ENCODE results near the gene RGPD4.
"Not testable (repeated sequence)": the region's sequence is repeated elsewhere in the genome, so short reads cannot be mapped to it uniquely, and the experiment has no call there.

Gene RGPD4

DNA sequence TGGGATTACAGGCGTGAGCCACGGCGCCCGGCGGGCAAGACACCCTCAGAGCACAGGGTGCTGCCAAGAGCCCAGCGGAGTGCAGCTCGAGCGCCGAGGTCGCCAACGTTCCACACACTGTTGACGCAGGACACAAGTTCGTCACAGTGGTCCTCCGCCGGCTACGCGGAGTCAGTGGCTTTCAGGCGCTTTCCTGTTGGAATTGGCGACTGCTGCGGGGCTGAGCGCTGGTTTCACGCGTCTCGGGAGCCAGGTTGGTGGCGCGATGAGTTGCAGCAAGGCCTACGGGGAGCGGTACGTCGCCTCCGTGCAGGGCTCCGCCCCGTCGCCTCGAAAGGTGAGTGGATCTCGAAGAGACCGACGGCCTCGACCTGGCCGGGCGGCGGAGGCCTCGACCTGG is at the start of gene RGPD4:
Gene RGPD4, plus strand, starts transcription at position 144 of the 400 bp plus-strand sequence. Its CDS starts 122 bp downstream, at position 266.
- not testable (repeated sequence) for DNase-seq

DNA sequence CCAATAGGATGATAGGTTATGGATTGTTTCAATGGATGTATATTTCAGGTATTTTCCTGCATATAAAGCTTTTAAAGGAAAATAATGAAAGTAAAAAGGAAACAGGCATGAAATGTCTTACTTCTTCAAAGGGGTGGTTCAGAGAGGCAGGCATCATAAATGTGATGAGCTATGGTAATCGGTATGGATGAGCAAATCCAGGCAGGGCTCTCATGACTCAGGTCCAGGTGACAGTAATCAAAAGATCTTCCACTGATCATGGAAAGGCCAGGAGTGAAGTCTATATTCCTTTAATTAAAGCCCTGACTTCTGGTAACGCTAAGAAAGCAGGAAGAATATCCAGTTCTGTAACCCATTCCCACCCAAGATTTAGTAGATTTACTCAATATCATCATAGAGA is 48.7 kb upstream of the RGPD4 start:
- DNase-seq: no peak

DNA sequence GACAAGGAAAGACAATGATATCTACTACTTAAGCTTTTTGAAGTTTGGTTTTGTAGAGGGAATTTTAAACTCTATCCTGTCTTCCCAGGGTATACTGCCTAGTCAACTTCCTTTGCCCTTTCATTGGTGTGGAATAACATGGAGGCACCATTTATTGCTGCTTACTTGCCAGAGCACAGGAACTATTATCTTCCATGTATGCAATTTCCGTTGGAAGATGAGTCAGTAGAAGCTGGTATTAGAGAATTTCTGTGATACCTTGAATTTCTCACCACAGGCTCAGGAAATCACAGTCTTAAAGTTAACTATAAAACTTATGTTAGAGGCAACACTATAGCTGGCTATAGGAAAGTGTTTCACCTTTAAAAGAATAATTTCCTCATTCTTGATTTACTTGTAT is 40.9 kb upstream of the RGPD4 start:
- no peak for DNase-seq

DNA sequence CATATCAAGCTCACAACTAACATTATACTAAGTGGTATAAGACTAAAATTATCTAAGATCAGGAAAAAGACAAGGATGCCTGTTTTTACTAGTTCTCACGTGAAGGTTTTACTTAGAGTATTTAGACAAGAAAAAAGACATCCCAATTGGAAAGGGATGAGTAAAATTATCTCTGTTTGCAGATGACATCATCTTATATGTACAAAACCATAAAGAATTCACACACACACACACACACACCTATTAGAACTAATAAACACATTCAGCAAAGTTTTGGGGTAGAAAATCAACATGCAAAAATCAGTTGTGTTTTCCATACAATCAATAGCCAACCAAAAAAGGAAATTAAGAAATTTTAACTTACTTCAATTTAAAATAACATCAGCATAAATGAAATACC is 35.9 kb upstream of the RGPD4 start:
- no peak for DNase-seq

DNA sequence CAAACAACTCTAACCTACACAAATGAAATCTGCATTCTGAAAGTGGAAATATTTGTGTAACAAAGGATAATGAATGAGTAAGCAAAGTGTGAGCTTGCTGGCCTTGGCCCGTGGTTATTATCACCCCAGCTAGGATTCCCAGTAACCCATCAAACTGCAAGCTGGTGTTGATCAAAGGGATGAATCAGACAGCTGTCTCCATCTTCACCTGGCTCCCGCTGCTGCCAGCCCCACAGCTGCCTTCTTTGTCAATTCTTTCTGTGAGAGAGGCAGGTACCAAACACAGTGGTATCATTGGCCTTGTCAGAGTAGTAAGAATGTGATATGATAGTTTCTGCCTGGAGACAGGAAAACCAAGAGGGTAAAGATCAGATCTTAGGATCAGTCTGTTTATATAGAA is 25.2 kb upstream of the RGPD4 start:
- DNase-seq: no peak

DNA sequence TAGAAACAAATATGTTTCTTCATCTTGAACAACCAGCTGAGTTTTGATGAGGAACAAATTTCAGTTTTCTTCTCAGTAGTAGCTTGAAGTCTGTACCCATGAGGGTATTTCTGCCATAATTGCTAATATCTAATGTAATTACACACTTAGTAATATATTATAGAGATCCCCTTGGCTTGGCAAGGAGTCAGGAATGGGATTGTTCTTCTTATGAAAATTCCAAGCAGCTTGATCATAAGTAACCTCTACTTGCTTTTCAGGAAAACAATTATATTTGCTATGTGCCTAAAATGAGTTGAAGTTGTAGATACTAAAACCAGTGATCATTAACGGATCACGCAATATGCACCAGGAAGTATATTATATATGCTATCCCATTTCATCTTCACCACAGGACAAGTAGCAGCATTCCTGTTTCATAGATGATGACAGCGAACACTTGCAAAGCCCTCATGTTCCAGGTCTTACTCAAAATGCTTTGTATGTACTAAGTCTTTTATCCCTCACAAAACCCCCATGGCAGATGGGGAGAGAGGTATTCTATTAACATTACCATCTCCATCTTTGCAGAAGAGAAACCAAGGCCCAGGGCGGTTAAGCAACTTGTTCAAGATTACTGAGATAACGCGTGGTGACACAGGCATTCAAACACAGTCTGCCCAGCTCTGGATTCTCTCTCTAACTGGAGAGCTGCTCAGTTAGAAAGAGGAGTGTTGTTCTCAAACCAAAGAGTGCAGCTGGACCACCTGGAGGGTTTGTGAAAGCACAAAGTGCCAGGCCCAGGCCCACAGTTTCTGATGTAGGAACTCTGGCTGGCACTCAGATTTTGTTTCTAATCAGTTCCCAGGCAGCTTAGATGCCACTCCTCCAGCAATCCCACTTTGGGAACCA is 21.8 kb upstream of the RGPD4 start:
- DNase-seq: no peak

DNA sequence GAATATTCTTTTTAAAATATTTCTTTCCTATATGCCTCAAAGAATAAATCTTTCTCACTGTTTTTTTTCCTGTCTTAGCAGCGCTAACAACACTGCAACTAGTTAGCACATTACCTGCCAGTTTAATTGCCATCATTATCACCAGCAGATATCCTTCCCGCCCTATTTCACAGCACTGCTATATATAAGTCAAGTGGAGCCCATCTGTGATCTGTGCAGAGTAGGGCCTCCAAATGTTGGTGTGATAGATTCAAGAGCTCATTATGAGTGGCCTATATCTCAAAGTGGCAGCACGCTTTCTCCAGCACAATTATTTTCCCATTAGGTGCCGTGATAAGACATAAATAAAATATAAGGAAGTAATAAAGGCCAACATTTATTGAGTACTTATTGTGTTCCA is 19.8 kb upstream of the RGPD4 start:
- DNase-seq: no peak

DNA sequence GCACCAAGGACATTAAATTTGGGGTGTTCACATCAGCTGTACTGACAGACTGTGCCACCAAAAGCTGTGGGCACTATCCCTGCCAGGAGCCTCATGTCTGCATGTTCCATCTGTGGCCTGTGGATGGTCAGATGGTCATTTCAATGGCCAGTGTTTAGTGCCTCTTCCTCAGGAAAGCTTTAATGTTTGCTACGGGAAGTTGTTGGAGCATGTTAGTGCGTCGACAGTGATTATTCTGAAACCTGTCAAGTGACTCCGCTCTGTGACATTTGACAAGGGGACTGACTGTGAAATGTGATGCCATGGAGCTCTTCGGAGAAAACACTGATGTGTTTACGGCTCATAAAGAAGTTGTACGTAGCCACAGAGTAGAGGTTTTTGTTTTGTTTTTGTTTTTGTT is 18.7 kb upstream of the RGPD4 start:
- DNase-seq: no peak

DNA sequence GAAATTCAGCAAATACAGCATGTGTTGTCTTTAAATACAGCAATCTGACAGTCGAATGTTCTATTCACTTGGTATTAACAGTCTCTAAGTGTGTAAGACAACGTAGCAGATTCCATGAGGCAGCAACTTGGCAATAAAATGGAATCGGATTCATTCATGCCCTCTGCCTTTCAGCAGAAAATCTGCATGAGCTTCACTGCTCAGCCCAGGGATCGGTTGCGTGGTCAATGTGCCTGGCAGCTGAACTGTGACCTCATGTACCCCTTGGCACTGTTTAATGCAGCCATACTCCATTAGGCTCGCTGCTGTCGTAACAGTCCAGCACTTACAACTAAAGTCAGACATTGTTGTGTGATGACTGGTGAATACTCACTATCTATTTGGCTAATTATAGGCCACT is 17.7 kb upstream of the RGPD4 start:
- no peak for DNase-seq

DNA sequence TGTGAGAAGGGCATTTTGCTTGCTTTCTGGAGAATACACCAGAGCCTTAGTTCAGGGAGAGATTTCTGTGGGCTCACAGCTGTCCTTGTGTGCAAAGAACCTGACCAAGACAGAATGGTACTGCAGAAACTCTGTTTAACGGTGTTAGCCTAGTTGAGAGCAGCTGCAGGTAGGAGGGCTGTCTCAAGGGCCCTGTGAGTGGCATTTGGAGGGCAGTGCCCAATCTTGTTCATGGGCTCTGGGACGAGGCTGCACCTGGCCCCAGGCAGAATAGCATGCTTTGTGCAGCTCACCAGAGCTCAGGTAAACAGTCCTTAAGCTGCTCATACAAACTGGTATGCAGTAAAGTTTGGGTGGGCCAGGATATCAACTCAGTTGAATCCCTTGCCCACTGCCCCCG is 16.9 kb upstream of the RGPD4 start:
- DNase-seq: no peak

DNA sequence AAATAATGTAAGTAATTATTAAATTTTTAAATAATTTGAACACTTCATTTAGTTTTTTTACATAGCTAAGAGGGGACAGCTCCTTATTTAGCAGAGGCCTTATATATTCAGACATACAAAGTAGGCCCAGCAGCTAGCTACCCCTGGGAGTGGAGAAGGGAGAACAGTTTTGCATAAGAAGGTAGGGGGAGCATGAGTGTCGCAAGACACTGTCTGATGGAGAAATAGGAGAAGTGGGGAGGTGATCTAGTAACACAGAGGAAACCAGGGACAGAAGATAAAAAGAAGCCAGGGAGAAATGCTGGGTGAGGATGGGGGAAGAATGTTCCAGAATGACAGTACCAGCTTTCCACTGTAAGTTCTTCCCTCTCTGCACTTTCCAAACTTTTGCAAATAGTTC is 16.0 kb upstream of the RGPD4 start:
- DNase-seq: no peak

DNA sequence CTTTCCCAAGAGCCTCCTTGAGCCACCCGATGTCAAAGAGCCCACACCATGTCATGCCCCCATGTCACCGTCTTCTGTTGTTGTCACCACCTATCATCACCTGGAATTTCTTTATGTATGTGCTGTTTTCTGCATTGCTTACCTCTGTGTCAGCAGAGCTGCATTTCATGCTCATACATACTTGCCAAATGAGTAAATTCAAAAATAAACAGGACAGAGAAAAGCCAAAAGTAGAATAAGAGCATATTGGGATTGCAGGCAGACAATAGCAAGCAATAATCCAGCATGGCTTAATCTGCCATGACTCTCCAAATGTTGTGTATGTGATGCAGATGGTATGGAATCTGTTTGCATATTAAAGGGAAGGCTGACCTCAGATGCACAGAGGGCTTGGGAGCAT is 15.3 kb upstream of the RGPD4 start:
- no peak for DNase-seq

DNA sequence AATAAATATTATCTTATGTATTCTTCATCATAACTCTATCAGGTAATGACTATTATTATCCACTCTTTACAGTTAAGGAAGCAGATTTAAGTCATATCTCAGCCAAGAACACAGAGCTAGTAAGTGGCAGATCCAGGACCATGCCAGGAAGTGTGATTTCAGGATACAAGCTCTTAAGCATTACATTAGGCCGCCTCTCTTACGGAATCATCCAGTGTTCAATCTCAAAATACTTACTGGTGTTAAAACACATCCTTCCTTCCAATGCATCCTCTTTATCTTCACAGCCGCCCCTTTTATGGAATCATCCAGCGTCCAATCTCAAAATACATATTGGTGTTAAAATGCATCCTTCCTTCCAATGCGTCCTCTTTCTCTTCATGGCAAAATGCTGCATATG is 14.7 kb upstream of the RGPD4 start:
- DNase-seq: no peak

DNA sequence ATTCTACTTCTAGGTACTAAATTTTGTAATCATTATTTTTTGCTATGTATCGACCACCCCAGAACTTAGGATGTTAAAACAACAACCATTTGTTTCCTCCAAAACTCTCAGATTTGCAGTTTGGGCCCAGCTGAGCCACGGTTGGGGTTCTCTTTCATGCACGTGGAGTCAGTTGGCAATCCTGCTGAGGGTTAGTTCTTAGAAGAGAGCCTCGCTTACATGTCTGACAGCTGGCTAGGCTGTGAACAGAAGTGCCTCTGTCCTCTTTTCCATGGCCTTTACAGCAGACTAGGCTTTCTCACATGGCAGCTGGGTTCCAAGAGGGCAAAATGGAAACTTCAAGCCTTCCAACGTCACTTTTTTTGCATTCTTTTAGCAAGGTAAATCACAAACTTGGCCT is 9.3 kb upstream of the RGPD4 start:
- DNase-seq: no peak

DNA sequence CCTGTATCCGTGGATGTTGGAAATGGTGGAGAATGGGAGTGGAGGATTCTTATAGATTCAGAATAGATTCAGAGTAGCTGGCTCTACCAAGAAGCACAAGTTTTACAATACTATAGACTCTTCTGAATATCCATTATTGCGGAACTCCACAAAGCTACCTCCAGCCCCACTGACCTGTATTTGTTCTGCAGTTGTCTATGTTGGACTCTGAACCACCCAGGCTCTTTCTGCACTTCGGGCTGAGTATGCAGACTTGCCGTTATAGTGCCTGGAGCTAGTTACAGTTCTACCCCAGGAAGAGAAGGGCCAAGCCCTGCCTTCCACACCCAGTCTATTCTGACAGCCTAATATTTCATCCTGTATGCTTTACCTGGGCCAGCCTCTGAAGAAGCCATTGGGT is 4.4 kb upstream of the RGPD4 start:
- no peak for DNase-seq

DNA sequence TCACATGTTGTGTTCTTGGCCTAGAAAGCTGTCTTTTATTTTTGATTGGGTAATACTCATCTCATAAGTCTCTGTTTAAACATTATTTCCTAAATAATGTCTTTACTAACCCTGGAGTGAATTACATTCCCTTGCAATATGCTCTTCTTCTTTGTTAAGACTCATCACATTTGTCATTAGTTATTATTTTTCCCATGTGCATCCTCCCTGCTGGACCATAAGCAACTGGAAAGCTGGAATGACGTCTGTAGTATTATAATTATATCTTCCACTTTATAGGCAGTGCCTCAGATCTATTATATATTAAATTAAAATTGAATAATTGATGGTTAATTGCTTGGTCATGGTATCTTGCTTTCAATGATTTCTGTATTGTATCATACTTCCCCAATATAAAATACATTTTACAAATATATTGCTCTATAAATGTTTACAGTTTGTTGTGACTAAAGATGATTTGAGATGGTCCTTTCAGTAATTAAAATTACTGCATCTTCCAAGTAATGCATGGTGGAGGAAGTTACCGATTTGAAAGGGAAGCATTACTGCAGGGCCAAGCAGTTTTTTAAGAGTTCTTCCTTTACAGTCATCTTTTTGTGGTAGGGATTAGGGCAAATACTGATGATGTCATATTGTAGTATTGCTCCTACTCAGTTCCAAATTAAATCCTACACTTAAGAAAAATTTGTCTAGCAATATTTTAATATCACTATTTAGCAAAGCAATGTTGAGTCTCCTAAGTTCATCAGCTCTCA is 2.1 kb upstream of the RGPD4 start:
- DNase-seq: no peak

DNA sequence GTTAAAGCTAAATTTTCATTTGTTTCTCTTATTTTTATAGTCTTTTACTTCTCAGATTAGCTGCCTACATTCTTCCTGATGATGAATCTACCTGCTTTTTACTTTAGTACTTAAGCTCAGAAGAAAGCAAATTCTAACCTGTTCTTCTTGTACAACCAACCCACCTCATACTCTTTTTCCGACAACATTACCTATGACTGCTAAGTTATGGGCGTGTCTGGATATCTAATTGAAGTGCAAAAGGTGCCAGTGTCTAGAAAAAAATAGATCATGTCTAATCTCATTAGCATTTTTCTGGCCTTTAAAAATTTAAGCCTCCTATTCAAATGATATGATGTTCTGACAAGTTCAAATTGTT is 1.5 kb upstream of the RGPD4 start:
- DNase-seq: no peak

DNA sequence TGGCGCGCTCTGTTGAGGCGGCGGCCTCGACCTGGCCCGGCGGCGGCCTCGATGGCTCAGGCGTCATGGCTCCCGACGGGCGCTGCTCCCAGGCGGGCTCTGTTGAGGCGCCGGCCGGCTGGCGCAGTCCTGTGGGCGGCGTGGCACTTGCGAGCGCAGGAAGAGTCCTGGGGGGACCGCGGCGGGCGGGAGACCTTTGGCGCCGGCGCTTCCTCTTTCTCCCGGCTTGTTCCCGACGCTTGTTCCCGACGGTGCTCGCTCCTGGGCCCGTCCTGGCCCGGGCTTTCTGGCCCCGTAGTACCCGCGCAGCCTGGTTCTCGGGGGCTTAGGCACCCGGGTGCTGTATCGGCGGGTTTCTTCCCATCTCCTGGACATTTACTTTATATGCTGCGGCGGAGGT is 2.8 kb downstream of the RGPD4 start:
- DNase-seq: not testable (repeated sequence)

DNA sequence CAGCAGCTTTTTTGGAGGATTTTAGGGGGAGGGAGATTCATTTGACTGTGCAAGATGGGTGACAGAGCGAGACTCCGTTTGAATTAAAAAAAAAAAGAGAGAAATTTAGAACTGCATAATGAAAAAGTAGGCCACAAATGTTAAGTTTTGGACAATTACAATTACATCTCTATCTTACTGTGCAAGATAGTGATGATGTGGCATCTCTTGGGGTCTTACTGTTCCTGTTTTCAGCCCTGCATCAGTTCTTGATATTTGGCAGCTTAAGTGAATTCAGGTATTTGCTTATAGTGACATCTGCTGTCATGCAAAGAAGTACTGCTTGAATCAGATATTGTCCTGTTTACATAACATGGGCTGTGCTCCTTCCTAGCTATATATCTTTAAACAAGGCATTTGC is 6.5 kb downstream of the RGPD4 start:
- not testable (repeated sequence) for DNase-seq

DNA sequence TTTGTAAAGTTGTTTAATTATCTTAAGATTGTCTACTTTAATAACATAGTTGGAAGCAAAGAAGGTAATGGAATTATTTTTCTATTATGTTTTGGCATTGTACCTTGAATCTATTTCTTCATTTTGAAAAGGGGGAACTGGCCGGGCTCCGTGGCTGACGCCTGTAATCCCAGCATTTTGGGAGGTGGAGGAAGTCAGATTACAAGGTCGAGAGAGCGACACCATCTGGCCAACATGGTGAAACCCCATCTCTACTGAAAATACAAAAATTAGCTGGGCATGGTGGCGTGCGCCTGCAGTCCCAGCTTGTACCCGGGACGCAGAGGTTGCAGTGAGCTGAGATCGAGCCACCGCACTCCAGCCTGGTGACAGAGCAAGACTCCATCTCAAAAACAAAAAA is 6.9 kb downstream of the RGPD4 start:
- DNase-seq: not testable (repeated sequence)

DNA sequence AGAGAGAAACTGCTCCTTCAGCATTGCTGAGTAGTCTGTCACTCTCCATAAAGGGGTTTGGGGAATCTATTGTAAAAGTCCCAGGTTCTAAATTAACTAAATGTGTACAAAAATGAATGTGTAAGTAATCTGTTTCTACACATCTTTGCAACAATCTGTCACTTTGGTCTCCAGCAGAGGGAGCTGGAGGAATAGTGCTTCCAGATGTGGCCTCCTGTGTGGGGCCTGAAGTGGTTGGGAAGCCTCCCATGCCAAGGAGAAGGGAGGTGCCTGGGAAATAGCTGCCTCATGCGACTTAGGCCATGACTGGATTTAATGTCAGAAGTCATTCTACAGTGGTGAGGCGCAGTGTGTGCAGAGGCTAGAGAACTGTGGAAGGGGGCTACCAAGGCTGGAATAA is 89.4 kb downstream of the RGPD4 start:
- not testable (repeated sequence) for DNase-seq

DNA sequence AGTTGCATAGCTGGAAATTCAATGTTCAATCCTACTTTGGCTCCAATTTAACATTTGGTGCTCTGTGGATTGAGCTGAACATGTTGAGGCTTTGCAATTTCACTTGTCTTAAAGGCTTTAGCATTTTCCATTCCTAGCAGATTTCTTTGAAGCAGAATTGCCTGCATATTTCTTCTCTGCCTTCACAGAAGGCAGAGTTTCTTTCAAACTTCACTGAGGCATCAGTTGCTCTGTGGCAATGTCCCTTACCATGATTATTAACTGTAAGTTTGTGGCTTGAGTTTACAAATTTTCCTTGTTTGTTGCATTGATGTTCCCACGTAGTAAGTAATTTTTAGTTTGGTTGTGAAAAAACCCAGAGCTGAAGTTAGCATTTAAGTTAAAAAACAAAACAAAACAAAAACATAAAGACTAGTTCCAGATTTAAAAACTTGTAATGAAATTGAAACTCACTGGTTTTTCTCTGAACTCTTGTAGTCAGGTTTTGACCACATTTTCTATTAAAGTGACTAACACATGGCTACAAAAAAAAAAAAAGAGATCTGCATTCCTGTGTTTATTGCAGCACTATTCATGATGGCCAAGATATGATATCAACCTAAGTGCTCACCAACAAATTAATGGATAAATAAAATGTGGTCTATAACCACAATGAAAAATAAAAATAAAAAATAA is 90.1 kb downstream of the RGPD4 start:
- not testable (repeated sequence) for DNase-seq

DNA sequence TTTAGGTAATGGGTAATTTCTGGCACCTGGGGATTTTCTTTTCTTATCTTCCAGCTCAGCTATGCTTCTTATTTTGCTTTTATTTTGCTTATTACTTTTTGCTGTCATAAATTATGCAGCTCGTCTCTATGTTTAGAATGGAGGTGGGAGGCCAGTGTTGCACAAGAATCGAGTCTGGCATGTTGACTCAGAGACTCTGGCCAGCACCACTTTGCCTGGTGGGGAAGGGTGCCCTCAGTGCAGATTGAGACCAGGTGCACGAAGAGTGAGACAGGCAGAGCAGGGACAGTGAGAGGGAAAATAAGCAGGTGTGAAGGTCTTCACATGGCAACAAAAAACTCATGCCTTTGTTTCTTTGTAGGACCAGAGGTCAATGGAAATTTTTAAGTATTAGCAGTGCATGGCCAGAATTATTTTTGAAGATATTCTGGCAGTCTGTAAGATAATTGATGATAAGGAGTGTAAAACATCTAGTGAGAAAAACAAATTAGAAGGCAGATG is 100.4 kb downstream of the RGPD4 start:
- no peak for DNase-seq

DNA sequence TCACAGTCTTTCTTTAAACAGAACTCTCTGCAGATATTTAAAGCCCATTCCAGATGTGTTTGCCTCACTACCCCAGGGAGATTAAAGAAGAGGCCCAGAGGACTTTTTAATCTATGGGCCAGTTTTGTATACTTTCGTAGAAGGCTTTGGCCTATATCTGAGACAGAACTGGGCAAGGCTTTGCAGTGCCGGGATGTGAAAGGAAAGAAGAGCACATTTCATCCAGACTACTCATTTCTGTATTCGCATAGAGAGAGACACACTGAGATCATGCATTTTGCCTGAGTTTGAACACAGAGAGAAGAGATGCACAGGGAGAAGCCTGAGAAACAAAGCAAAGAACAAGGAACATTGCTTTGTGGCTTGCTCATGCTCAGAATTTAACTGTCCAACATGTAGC is 104.7 kb downstream of the RGPD4 start:
- no peak for DNase-seq
